ELF-1 (cell line): ENCODE measurements around the gene STH.
"Not testable (repeated sequence)": the region's sequence is repeated elsewhere in the genome, so short reads cannot be mapped to it uniquely, and the experiment has no call there.

ENCODE experiments used
- DNase-seq: peaks from one replicate; pipeline ENCODE4 v3.0.0-alpha.2; 2016; ENCODE audit warnings: low read depth, low spot score

STH gene

GRCh38 chr17:46006082-46006481 is 7.0 kb downstream of the STH start:
- not testable (repeated sequence) for DNase-seq

DNA sequence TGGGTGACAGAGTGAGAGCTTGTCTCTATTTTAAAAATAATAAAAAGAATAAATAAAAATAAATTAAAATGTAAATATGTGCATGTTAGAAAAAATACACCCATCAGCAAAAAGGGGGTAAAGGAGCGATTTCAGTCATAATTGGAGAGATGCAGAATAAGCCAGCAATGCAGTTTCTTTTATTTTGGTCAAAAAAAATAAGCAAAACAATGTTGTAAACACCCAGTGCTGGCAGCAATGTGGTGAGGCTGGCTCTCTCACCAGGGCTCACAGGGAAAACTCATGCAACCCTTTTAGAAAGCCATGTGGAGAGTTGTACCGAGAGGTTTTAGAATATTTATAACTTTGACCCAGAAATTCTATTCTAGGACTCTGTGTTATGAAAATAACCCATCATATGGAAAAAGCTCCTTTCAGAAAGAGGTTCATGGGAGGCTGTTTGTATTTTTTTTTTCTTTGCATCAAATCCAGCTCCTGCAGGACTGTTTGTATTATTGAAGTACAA is 8.5 kb downstream of the STH start:
- no peak for DNase-seq

GRCh38 chr17:46008591-46008990 is 9.5 kb downstream of the STH start:
- no peak for DNase-seq

- DNase-seq: no peak
Observed at GRCh38 chr17:46009681-46010596, 10.9 kb downstream of the STH start.

GRCh38 chr17:46010597-46011186 is 11.6 kb downstream of the STH start:
- no peak for DNase-seq

DNA sequence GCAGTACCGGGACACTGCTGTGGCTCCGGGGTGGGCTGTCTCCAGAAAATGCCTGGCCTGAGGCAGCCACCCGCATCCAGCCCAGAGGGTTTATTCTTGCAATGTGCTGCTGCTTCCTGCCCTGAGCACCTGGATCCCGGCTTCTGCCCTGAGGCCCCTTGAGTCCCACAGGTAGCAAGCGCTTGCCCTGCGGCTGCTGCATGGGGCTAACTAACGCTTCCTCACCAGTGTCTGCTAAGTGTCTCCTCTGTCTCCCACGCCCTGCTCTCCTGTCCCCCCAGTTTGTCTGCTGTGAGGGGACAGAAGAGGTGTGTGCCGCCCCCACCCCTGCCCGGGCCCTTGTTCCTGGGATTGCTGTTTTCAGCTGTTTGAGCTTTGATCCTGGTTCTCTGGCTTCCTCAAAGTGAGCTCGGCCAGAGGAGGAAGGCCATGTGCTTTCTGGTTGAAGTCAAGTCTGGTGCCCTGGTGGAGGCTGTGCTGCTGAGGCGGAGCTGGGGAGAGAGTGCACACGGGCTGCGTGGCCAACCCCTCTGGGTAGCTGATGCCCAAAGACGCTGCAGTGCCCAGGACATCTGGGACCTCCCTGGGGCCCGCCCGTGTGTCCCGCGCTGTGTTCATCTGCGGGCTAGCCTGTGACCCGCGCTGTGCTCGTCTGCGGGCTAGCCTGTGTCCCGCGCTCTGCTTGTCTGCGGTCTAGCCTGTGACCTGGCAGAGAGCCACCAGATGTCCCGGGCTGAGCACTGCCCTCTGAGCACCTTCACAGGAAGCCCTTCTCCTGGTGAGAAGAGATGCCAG is 12.9 kb downstream of the STH start:
- peak; percentile 56 for DNase-seq

GRCh38 chr17:46012506-46013079 is 13.5 kb downstream of the STH start:
- DNase-seq: no peak

- DNase-seq: peak; percentile 23
Observed at GRCh38 chr17:46013127-46013501, 14.1 kb downstream of the STH start.

GRCh38 chr17:46013502-46014165 is 14.6 kb downstream of the STH start:
- DNase-seq: peak; percentile 24

DNA sequence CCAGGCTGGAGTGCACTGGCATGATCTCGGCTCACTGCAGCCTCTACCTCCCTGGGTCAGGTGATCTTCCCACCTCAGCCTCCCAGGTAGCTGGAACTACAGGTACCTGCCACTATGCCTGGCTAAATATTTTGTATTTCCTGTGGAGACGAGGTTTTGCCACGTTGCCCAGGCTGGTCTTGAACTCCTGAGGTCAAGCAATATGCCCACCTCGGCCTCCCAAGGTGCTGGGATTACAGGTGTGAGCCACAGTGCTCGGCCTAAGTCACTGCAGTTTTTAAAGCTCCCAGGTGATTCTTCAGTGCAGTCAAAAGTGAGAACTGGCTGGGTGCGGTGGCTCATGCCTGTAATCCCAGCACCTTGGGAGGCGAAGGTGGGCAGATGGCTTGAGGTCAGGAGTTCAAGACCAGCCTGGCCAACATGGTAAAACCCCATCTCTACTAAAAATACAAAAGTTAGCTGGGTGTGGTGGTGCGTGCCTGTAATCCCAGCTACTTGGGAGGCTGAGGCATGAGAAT is 20.4 kb downstream of the STH start:
- DNase-seq: not testable (repeated sequence)

DNA sequence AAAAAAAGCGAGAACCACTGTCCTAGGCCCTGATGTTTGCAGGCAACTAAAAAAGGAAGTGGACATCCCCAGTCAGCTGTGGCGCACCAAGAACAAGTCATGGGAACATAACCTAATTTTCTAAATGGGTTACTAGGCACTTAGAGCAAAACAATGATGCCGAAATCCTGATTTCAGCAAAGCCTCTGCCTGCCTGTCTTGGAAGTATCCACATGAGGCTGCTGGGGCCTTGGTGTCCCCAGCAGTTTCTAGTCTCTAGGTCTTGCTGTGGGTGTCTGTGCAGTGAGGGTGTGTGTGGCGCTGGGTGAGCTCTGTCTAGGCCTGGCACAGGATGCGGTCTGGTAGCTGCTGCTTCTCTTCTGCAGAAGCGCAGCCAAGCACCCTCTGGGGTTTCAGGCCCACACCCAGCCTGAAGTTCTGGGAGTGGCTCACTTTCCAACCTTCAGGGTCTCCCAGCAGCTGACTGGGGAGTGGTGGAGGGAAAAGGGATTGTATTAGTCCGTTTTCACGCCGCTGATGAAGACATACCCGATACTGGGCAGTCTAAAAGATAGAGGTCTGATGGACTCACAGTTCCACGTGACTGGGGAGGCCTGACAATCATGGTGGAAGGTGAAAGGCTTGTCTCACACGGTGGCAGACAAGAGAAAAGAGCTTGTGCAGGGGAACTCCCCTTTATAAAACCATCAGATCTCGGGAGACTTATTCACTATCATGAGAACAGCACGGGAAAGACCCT is 21.1 kb downstream of the STH start:
- no peak for DNase-seq

- DNase-seq: peak; percentile 37
Observed at GRCh38 chr17:46020998-46021397, 21.9 kb downstream of the STH start.

GRCh38 chr17:46023366-46023765 is 24.3 kb downstream of the STH start:
- DNase-seq: not testable (repeated sequence)

GRCh38 chr17:46023783-46024388 is 24.8 kb downstream of the STH start:
- DNase-seq: no peak

GRCh38 chr17:46024590-46024989 is 25.5 kb downstream of the STH start:
- no peak for DNase-seq

DNA sequence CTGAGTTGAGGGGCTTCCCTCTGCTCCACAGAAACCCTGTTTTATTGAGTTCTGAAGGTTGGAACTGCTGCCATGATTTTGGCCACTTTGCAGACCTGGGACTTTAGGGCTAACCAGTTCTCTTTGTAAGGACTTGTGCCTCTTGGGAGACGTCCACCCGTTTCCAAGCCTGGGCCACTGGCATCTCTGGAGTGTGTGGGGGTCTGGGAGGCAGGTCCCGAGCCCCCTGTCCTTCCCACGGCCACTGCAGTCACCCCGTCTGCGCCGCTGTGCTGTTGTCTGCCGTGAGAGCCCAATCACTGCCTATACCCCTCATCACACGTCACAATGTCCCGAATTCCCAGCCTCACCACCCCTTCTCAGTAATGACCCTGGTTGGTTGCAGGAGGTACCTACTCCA is 26.0 kb downstream of the STH start:
- DNase-seq: no peak

- no peak for DNase-seq
Observed at GRCh38 chr17:46025510-46026165, 26.6 kb downstream of the STH start.

DNA sequence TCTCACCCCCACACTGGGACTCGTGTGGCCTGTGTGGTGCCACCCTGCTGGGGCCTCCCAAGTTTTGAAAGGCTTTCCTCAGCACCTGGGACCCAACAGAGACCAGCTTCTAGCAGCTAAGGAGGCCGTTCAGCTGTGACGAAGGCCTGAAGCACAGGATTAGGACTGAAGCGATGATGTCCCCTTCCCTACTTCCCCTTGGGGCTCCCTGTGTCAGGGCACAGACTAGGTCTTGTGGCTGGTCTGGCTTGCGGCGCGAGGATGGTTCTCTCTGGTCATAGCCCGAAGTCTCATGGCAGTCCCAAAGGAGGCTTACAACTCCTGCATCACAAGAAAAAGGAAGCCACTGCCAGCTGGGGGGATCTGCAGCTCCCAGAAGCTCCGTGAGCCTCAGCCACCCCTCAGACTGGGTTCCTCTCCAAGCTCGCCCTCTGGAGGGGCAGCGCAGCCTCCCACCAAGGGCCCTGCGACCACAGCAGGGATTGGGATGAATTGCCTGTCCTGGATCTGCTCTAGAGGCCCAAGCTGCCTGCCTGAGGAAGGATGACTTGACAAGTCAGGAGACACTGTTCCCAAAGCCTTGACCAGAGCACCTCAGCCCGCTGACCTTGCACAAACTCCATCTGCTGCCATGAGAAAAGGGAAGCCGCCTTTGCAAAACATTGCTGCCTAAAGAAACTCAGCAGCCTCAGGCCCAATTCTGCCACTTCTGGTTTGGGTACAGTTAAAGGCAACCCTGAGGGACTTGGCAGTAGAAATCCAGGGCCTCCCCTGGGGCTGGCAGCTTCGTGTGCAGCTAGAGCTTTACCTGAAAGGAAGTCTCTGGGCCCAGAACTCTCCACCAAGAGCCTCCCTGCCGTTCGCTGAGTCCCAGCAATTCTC is 27.4 kb downstream of the STH start:
- peak; percentile 39 for DNase-seq
